Measurements from ENCODE around the gene HSPA1A. TPM values are rescaled to one million over a fixed set of nuclear protein-coding genes. Genes with fewer than 3 reads are reported as not detected.
A peak's percentile ranks its signal among the peaks of the same experiment; 100 is the strongest.

The HSPA1A gene
- total and polyA plus RNA-seq, 9 of the 15 experiments (the other 6 are each of a cell fraction or from before 2014, with no cell fraction given) = 2.2 to 273 (median 107) TPM

DNA sequence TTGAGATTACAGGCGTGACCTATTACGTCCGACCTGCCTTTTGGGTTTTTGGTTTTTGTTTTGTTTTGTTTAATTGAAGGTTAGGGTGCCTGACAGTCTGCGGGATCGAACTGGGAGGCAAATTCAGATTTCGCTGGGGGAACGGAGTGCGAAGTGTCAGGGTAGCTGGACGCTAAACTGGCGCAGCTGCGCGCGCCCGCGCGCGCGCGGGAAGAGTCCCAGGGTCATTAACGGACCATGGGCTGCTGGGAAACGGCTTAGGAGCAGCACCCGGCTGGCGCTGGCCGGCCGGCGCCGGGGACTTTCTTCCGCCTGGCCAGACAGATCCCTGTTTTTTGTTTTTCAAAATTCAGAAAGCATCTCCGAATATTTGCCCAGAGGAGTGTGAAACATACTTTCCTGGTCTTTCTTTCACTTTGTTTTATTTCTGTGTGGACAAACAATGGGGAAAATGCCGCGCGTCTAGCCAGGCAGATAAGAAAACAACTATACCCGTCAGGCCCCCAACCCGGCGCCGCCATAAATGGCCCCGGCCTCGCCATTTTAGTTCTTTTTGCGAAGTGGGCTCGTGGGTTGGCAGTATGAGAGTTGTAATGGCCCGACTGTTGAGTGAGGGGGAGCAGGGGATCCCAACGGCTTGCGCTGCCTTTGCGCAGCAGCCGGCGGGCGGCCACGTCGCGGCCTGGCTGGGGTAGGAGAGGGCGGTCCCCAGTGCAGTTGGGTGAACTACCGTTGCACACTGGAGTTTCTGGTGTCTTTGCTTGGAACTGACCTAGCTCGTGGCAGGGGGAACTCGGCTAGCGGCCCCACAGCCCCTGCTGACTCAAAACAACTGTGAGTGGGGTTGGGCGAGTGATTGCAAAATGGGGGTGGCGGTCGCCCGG lies 19.3 kb downstream of the HSPA1A start (continued):
- TF ChIP-seq, protein P1, sequence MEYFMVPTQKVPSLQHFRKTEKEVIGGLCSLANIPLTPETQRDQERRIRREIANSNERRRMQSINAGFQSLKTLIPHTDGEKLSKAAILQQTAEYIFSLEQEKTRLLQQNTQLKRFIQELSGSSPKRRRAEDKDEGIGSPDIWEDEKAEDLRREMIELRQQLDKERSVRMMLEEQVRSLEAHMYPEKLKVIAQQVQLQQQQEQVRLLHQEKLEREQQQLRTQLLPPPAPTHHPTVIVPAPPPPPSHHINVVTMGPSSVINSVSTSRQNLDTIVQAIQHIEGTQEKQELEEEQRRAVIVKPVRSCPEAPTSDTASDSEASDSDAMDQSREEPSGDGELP (CRISPR knock-in tag; IDR thresholded peaks at IDR 0.05; ENCODE audit: borderline replicate concordance) = peak; percentile 85
- TF ChIP-seq ZNF384 (IDR thresholded peaks at IDR 0.05; ENCODE audit: low read depth, low read length) (no peak; the same call in 1 of the 2 replicates), SRSF9 (IDR thresholded peaks at IDR 0.05; ENCODE audit: borderline replicate concordance, low read depth, low read length) (no peak), SIX5 (IDR thresholded peaks at IDR 0.05; ENCODE audit: borderline replicate concordance in 1 of 2, insufficient read depth in 1 of 2, low read depth in 1 of 2, low read length in 2 of 2) (0 out of 4 replicates have a peak, but pooled peaks of 1 of the 2 experiments have one; percentile 20), KDM5B (IDR thresholded peaks at IDR 0.05; ENCODE audit: insufficient replicate concordance, low read depth, low read length) (peak; percentile 99), ZNF586 (CRISPR knock-in tag; conservative IDR thresholded peaks at IDR 0.05) (peak; percentile 38; the same call in 1 of the 2 replicates), ZNF41 (CRISPR knock-in tag; conservative IDR thresholded peaks at IDR 0.05) (peak; percentile 79), TGIF2 (CRISPR knock-in tag; IDR thresholded peaks at IDR 0.05) (peak; percentile 93), PCBP1 (IDR thresholded peaks at IDR 0.05; ENCODE audit: low read depth, low read length, poor library complexity, severe bottlenecking) (peak; percentile 93), ZNF707 (CRISPR knock-in tag; conservative IDR thresholded peaks at IDR 0.05) (peak; percentile 76), POLR2H (tag; IDR thresholded peaks at IDR 0.05; ENCODE audit: low read depth) (no peak)
- TF ChIP-seq, protein P2, sequence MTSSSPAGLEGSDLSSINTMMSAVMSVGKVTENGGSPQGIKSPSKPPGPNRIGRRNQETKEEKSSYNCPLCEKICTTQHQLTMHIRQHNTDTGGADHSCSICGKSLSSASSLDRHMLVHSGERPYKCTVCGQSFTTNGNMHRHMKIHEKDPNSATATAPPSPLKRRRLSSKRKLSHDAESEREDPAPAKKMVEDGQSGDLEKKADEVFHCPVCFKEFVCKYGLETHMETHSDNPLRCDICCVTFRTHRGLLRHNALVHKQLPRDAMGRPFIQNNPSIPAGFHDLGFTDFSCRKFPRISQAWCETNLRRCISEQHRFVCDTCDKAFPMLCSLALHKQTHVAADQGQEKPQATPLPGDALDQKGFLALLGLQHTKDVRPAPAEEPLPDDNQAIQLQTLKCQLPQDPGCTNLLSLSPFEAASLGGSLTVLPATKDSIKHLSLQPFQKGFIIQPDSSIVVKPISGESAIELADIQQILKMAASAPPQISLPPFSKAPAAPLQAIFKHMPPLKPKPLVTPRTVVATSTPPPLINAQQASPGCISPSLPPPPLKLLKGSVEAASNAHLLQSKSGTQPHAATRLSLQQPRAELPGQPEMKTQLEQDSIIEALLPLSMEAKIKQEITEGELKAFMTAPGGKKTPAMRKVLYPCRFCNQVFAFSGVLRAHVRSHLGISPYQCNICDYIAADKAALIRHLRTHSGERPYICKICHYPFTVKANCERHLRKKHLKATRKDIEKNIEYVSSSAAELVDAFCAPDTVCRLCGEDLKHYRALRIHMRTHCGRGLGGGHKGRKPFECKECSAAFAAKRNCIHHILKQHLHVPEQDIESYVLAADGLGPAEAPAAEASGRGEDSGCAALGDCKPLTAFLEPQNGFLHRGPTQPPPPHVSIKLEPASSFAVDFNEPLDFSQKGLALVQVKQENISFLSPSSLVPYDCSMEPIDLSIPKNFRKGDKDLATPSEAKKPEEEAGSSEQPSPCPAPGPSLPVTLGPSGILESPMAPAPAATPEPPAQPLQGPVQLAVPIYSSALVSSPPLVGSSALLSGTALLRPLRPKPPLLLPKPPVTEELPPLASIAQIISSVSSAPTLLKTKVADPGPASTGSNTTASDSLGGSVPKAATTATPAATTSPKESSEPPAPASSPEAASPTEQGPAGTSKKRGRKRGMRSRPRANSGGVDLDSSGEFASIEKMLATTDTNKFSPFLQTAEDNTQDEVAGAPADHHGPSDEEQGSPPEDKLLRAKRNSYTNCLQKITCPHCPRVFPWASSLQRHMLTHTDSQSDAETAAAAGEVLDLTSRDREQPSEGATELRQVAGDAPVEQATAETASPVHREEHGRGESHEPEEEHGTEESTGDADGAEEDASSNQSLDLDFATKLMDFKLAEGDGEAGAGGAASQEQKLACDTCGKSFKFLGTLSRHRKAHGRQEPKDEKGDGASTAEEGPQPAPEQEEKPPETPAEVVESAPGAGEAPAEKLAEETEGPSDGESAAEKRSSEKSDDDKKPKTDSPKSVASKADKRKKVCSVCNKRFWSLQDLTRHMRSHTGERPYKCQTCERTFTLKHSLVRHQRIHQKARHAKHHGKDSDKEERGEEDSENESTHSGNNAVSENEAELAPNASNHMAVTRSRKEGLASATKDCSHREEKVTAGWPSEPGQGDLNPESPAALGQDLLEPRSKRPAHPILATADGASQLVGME (CRISPR knock-in tag; IDR thresholded peaks at IDR 0.05) = peak; percentile 92
- TF ChIP-seq, protein P3, sequence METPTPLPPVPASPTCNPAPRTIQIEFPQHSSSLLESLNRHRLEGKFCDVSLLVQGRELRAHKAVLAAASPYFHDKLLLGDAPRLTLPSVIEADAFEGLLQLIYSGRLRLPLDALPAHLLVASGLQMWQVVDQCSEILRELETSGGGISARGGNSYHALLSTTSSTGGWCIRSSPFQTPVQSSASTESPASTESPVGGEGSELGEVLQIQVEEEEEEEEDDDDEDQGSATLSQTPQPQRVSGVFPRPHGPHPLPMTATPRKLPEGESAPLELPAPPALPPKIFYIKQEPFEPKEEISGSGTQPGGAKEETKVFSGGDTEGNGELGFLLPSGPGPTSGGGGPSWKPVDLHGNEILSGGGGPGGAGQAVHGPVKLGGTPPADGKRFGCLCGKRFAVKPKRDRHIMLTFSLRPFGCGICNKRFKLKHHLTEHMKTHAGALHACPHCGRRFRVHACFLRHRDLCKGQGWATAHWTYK (CRISPR knock-in tag; IDR thresholded peaks at IDR 0.05) = peak; percentile 93; the same call in 1 of the 2 replicates
- TF ChIP-seq, protein P4, sequence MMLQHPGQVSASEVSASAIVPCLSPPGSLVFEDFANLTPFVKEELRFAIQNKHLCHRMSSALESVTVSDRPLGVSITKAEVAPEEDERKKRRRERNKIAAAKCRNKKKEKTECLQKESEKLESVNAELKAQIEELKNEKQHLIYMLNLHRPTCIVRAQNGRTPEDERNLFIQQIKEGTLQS (IDR thresholded peaks at IDR 0.05) = no peak
- TF ChIP-seq, protein P4 (CRISPR knock-in tag; conservative IDR thresholded peaks at IDR 0.05) = peak; percentile 88
